ENCODE measurements around the gene CAND1.

CAND1 gene

DNA sequence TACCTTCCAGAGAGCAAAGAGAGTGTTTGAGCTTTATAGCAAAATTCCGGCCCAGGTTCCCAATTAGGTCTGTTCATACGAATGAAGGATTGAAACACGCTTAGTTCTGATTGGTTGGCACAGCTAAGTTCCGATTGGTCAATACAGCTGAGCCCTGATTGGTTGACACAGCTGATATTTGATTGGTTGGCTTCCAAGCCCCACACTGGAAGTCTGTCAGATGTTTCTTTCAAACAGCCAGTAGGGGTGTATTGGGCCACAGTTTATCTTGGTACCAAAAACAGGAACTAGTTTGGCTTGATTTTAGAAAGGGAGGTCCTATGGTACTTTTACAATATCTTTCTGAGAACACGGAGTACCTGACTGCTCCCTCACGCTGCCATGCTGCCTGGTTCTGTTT lies 93.4 kb downstream of the CAND1 start:
- DNase-seq (ENCODE audit: low read depth, low spot score), result no peak
- Histone ChIP-seq H3K9me3 (ENCODE audit: insufficient read depth, low read length) (peaks cover 20% of the 10 kb centered on the region; the same call in 1 of the 2 replicates), H3K27me3 (ENCODE audit: insufficient read depth, insufficient read length) (no peaks in the 10 kb centered on the region), H3K4me1 (ENCODE audit: insufficient read depth, insufficient read length) (no peaks in the 10 kb centered on the region), H3K4me3 (ENCODE audit: insufficient read length, low read depth) (no peak overlapping the region), H3K9ac (ENCODE audit: insufficient read length, low read depth) (no peak overlapping the region), H3K36me3 (ENCODE audit: insufficient read depth, insufficient read length, low read length) (no peaks in the 10 kb centered on the region)
- TF ChIP-seq YY1 (IDR thresholded peaks at IDR 0.05; ENCODE audit: insufficient read depth, insufficient read length), result no peak
- no peak for TF ChIP-seq SUZ12 (IDR thresholded peaks at IDR 0.05; ENCODE audit: extremely low read depth, insufficient read depth, insufficient read length)
- TF ChIP-seq ZNF274 (IDR thresholded peaks at IDR 0.05; ENCODE audit: low read depth, low read length), result no peak

DNA sequence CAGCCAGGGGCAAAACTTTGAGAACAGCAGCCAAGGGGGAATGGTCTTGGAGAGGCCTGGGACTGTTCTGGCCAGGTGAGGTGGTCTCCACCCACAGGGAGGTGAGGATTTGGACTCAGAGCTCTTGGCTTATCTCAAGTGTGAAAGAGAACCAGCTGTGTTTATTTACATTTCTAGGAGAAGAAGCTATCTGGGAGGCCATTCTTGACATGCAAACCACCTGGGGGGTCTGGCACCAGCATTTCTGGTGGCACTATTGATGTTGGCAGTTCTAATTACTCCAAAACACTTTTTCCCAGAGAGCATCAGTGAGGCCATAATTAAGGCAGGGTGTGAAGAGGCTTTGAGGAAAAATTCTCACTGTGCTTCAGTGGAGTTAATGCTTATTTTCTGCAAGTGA lies 95.1 kb downstream of the CAND1 start:
- no peaks in the 10 kb centered on the region for H3K36me3 ChIP-seq (ENCODE audit: insufficient read depth, insufficient read length, low read length)
- TF ChIP-seq YY1 (IDR thresholded peaks at IDR 0.05; ENCODE audit: insufficient read depth, insufficient read length) (no peak), ZNF274 (IDR thresholded peaks at IDR 0.05; ENCODE audit: low read depth, low read length) (no peak), SUZ12 (IDR thresholded peaks at IDR 0.05; ENCODE audit: extremely low read depth, insufficient read depth, insufficient read length) (no peak)
- no peaks in the 10 kb centered on the region for H3K27me3 ChIP-seq (ENCODE audit: insufficient read depth, insufficient read length)
- H3K4me1 ChIP-seq (ENCODE audit: insufficient read depth, insufficient read length), result no peaks in the 10 kb centered on the region
- H3K9me3 ChIP-seq (ENCODE audit: insufficient read depth, low read length), result peaks cover 20% of the 10 kb centered on the region; the same call in 1 of the 2 replicates
- no peak overlapping the region for H3K4me3 ChIP-seq (ENCODE audit: insufficient read length, low read depth)
- peak; percentile 8 for DNase-seq (ENCODE audit: low read depth, low spot score)
- no peak overlapping the region for H3K9ac ChIP-seq (ENCODE audit: insufficient read length, low read depth)

- no peaks in the 10 kb centered on the region for H3K27me3 ChIP-seq (ENCODE audit: insufficient read depth, insufficient read length)
- DNase-seq (ENCODE audit: low read depth, low spot score), result no peak
- H3K9ac ChIP-seq (ENCODE audit: insufficient read length, low read depth), result no peak overlapping the region
- TF ChIP-seq YY1 (IDR thresholded peaks at IDR 0.05; ENCODE audit: insufficient read depth, insufficient read length), result no peak
- no peak for TF ChIP-seq SUZ12 (IDR thresholded peaks at IDR 0.05; ENCODE audit: extremely low read depth, insufficient read depth, insufficient read length)
- TF ChIP-seq ZNF274 (IDR thresholded peaks at IDR 0.05; ENCODE audit: low read depth, low read length), result no peak
- H3K4me3 ChIP-seq (ENCODE audit: insufficient read length, low read depth), result no peak overlapping the region
- no peaks in the 10 kb centered on the region for H3K36me3 ChIP-seq (ENCODE audit: insufficient read depth, insufficient read length, low read length)
- H3K4me1 ChIP-seq (ENCODE audit: insufficient read depth, insufficient read length), result no peaks in the 10 kb centered on the region
- peaks cover 20% of the 10 kb centered on the region; the same call in 1 of the 2 replicates for H3K9me3 ChIP-seq (ENCODE audit: insufficient read depth, low read length)
Measured at GRCh38 chr12:67365131-67365530, 96.0 kb downstream of the CAND1 start.

- no peak for DNase-seq (ENCODE audit: low read depth, low spot score)
- TF ChIP-seq SUZ12 (IDR thresholded peaks at IDR 0.05; ENCODE audit: extremely low read depth, insufficient read depth, insufficient read length), result no peak
- H3K9ac ChIP-seq (ENCODE audit: insufficient read length, low read depth), result no peak overlapping the region
Measured at GRCh38 chr12:67367843-67368242, 98.7 kb downstream of the CAND1 start.

More at GRCh38 chr12:67367843-67368242, 98.7 kb downstream of the CAND1 start:
- Histone ChIP-seq H3K36me3 (ENCODE audit: insufficient read depth, insufficient read length, low read length) (no peaks in the 10 kb centered on the region), H3K9me3 (ENCODE audit: insufficient read depth, low read length) (peaks cover 2% of the 10 kb centered on the region; the same call in 1 of the 2 replicates), H3K4me1 (ENCODE audit: insufficient read depth, insufficient read length) (no peaks in the 10 kb centered on the region), H3K27me3 (ENCODE audit: insufficient read depth, insufficient read length) (no peaks in the 10 kb centered on the region), H3K4me3 (ENCODE audit: insufficient read length, low read depth) (no peak overlapping the region)

Data from NT2/D1 (cell line).